ENCODE results near the gene CSTPP1.

- TF ChIP-seq CTCF (IDR thresholded peaks at IDR 0.05) (no peak), POLR2A (IDR thresholded peaks at IDR 0.05) (no peak)
These were observed 174.8 kb downstream of the CSTPP1 start for GRCh38 chr11:47111318-47111804.
